GM12864 (cell line): ENCODE data around the gene GSK3A.
A peak's percentile ranks its signal among the peaks of the same experiment; 100 is the strongest.

Source experiments
- DNase-seq: peaks from one replicate; pipeline ENCODE4 v3.0.0-alpha.2; 2011; ENCODE audit warnings: low read depth
- H3K4me3 ChIP-seq: 2 replicates; pipeline ENCODE4 v1.5.1; 2011; ENCODE audit warnings: mild to moderate bottlenecking, low read depth, low read length, control low read depth
- CTCF ChIP-seq: IDR thresholded peaks from 2 replicates; pipeline ENCODE4 v1.5.1; 2011; ENCODE audit warnings: low read depth, mild to moderate bottlenecking, moderate library complexity, low read length, control low read depth, inconsistent platforms; ENCODE audit errors: missing control alignments

Gene GSK3A

GRCh38 chr19:42246143-42246921, 3.9 kb upstream of the GSK3A start:
- TF ChIP-seq CTCF: no peak
- H3K4me3 ChIP-seq: no peak overlapping the region
- DNase-seq: no peak

- peak overlapping the region; percentile 34; the same call in 1 of the 2 replicates for H3K4me3 ChIP-seq
- no peak for TF ChIP-seq CTCF
- no peak for DNase-seq
Measured at GRCh38 chr19:42245231-42245630, 2.8 kb upstream of the GSK3A start.

- TF ChIP-seq CTCF: peak; percentile 64
- peak; percentile 90 for DNase-seq
- H3K4me3 ChIP-seq: peak overlapping the region; percentile 69
Measured at GRCh38 chr19:42244347-42245220, 2.2 kb upstream of the GSK3A start.

- H3K4me3 ChIP-seq: peak overlapping the region; percentile 69
- TF ChIP-seq CTCF: no peak
- DNase-seq: no peak
Measured at GRCh38 chr19:42242069-42242511, 312 bp downstream of the GSK3A start.

GRCh38 chr19:42241279-42241678, 1.1 kb downstream of the GSK3A start:
- no peak for TF ChIP-seq CTCF
- H3K4me3 ChIP-seq: peak overlapping the region; percentile 69
- DNase-seq: no peak

- DNase-seq: no peak
- no peak for TF ChIP-seq CTCF
Measured at GRCh38 chr19:42239544-42240220, 2.7 kb downstream of the GSK3A start.

More at GRCh38 chr19:42239544-42240220, 2.7 kb downstream of the GSK3A start:
- no peak overlapping the region for H3K4me3 ChIP-seq
